ENCODE results near the gene SND1. TPM values are rescaled to one million over a fixed set of nuclear protein-coding genes. Genes with fewer than 3 reads are reported as not detected.

The SND1 gene
- total and polyA plus RNA-seq, 2 donors (not counting 3 experiments of a cell fraction or from before 2014, with no cell fraction given): 116 to 249 TPM

DNA sequence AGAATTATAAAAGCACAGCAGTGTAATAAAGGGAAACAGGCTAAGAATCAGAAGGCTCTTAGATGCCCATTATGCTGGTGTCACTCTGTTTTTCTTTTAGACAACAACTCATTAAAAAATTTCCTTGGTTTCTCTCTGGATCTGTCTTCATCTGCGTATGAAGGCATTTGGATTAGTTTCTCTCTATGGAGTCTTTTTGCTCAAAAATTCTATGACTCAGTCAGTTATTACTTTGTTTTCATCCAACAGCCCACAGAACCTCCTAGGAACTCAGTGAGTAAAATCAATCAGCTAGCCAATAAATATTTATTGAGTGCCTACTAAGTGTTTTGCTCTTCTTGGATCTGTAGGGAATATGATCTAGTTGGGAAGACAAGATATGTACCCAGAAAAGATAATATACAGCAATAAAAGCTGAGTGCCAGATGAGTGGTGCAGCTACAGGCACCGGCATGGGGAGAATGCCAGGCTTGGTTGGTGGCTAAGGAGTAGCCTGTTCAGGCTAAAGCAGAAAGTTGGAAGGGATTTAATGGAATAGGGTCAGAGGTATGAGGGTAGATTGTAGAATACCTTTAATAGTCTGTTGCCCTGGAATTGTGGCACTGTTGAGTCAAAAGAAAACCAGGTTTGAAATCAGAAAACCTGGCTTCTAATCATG, 223.1 kb downstream of the SND1 start:
- Histone ChIP-seq H3K4me1 (ENCODE audit: control insufficient read depth, extremely low read depth, insufficient read depth, low read length) (peaks cover 36% of the 10 kb centered on the region), H3K27ac (ENCODE audit: insufficient read depth, low read depth, low read length) (no peak overlapping the region), H3K9me1 (replicated peaks; ENCODE audit: control insufficient read depth, extremely low read depth, insufficient read depth, low read length) (no peaks in the 10 kb centered on the region), H3K9ac (replicated peaks; ENCODE audit: extremely low read depth, insufficient read depth, low read length) (no peak overlapping the region), H3K4me3 (replicated peaks in 1 of 3; ENCODE audit: insufficient read depth in 1 of 3, low read depth in 1 of 3, low read length in 3 of 3) (no peak overlapping the region), H3K79me2 (ENCODE audit: control insufficient read depth, insufficient read depth, low read length) (peaks cover 65% of the 10 kb centered on the region), H2AFZ (ENCODE audit: low read depth, low read length) (no peak overlapping the region), H3K4me2 (ENCODE audit: insufficient read depth, low read length) (no peak overlapping the region), H3K36me3 (ENCODE audit: control insufficient read depth in 2 of 2, extremely low read depth in 1 of 2, insufficient read depth in 2 of 2, low read length in 2 of 2) (no peaks in the 10 kb centered on the region), H4K20me1 (replicated peaks; ENCODE audit: control insufficient read depth, extremely low read depth, insufficient read depth, low read length) (peaks cover 8% of the 10 kb centered on the region), H3K27me3 (ENCODE audit: control insufficient read depth in 2 of 2, insufficient read depth in 2 of 2, low read length in 2 of 2) (no peaks in the 10 kb centered on the region), H3K9me3 (replicated peaks; ENCODE audit: control insufficient read depth, insufficient read depth, low read length) (no peaks in the 10 kb centered on the region)
- ChIA-PET POLR2A (no interaction called here), CTCF (no interaction called here)
- DNase-seq (ENCODE audit: low read depth, low spot score) (no peak), FAIRE-seq (no peak)
- dilution Hi-C loops (cut with MboI; ENCODE audit: extremely low pct_ligation_motif_present, low sequenced_read_pairs): no loop called here
- TF ChIP-seq, protein P1, sequence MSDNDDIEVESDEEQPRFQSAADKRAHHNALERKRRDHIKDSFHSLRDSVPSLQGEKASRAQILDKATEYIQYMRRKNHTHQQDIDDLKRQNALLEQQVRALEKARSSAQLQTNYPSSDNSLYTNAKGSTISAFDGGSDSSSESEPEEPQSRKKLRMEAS (IDR thresholded peaks at IDR 0.05; ENCODE audit: insufficient read depth, insufficient read length): no peak
- TF ChIP-seq FOS (IDR thresholded peaks at IDR 0.05; ENCODE audit: borderline replicate concordance, insufficient read depth, low read length) (no peak), EZH2 (IDR thresholded peaks at IDR 0.05; ENCODE audit: borderline replicate concordance, low read depth, low read length, severe bottlenecking) (no peak), MYC (IDR thresholded peaks at IDR 0.05; ENCODE audit: low read depth, low read length) (no peak), GATA2 (IDR thresholded peaks at IDR 0.05; ENCODE audit: insufficient read depth, insufficient read length, low read depth, low read length) (no peak), POLR2A (IDR thresholded peaks at IDR 0.05; ENCODE audit: low read depth, low read length) (no peak)
- TF ChIP-seq, protein P2, sequence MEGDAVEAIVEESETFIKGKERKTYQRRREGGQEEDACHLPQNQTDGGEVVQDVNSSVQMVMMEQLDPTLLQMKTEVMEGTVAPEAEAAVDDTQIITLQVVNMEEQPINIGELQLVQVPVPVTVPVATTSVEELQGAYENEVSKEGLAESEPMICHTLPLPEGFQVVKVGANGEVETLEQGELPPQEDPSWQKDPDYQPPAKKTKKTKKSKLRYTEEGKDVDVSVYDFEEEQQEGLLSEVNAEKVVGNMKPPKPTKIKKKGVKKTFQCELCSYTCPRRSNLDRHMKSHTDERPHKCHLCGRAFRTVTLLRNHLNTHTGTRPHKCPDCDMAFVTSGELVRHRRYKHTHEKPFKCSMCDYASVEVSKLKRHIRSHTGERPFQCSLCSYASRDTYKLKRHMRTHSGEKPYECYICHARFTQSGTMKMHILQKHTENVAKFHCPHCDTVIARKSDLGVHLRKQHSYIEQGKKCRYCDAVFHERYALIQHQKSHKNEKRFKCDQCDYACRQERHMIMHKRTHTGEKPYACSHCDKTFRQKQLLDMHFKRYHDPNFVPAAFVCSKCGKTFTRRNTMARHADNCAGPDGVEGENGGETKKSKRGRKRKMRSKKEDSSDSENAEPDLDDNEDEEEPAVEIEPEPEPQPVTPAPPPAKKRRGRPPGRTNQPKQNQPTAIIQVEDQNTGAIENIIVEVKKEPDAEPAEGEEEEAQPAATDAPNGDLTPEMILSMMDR (IDR thresholded peaks at IDR 0.05; ENCODE audit: extremely low read depth in 1 of 2, insufficient read depth in 1 of 2, low read depth in 1 of 2, low read length in 2 of 2): no peak
- no TSS peak for BruUV-seq (replicated peaks)
- intact Hi-C loops (cut with micrococcal nuclease): no loop called here

All from endothelial cell of umbilical vein (primary cell).